ENCODE measurements around the gene PTPRU.
"Not testable (repeated sequence)": the region's sequence is repeated elsewhere in the genome, so short reads cannot be mapped to it uniquely, and the experiment has no call there.

PTPRU gene

GRCh38 chr1:29209173-29209572 lies 27.1 kb upstream of the PTPRU start:
- no peak for TF ChIP-seq CTCF (IDR thresholded peaks at IDR 0.05; ENCODE audit: extremely low read depth, missing control alignments)
- no peak for DNase-seq (ENCODE audit: low spot score)

GRCh38 chr1:29210278-29211085 lies 25.8 kb upstream of the PTPRU start:
- DNase-seq (ENCODE audit: low spot score): peak; percentile 65

GRCh38 chr1:29211086-29212030 lies 25.0 kb upstream of the PTPRU start:
- DNase-seq (ENCODE audit: low spot score): no peak

More at GRCh38 chr1:29210278-29211085, 25.8 kb upstream of the PTPRU start:
- no peak for TF ChIP-seq CTCF (IDR thresholded peaks at IDR 0.05; ENCODE audit: extremely low read depth, missing control alignments)

DNA sequence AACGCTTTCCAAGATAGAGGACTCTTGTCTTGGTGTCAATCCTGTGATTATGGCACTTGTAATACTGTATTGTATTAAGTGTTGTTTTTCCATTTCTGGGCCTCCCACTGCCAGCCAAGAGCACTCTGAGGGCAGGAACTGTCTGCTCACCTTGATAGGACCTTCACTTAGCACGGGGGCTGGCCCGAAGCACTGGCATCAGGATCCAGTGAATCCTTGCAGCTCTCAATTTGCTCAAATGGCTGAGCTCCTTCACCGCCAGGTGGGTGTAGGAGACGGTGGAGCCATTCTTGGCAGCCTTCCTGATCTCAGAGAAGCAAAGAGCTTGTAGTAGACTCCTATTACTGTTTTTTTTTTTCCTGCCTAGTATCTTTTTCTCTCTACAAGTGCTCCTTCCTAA lies 23.3 kb upstream of the PTPRU start:
- TF ChIP-seq CTCF (IDR thresholded peaks at IDR 0.05; ENCODE audit: extremely low read depth, missing control alignments): no peak
- no peak for DNase-seq (ENCODE audit: low spot score)

More at GRCh38 chr1:29211086-29212030, 25.0 kb upstream of the PTPRU start:
- TF ChIP-seq CTCF (IDR thresholded peaks at IDR 0.05; ENCODE audit: extremely low read depth, missing control alignments): no peak

GRCh38 chr1:29217633-29218032 lies 18.7 kb upstream of the PTPRU start:
- no peak for TF ChIP-seq CTCF (IDR thresholded peaks at IDR 0.05; ENCODE audit: extremely low read depth, missing control alignments)
- no peak for DNase-seq (ENCODE audit: low spot score)

DNA sequence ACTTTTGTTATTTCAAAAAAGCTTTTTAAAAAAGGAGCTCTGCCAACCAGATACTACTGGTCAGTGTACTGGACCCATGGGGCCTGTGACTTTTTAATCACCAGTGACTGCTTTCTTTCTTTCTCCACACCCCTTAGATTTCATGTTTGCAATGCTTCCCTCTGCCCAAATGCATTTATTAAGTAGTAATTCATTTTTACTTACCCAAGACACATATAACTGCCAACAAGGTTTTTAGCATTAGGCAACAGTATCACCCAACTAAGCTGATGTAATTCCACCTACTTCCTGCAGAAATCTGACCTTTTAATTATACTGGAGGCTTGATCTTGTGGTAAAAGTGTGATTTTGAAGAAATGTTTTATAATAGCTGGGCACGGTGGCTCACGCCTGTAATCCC lies 18.1 kb upstream of the PTPRU start:
- no peak for DNase-seq (ENCODE audit: low spot score)
- no peak for TF ChIP-seq CTCF (IDR thresholded peaks at IDR 0.05; ENCODE audit: extremely low read depth, missing control alignments)

DNA sequence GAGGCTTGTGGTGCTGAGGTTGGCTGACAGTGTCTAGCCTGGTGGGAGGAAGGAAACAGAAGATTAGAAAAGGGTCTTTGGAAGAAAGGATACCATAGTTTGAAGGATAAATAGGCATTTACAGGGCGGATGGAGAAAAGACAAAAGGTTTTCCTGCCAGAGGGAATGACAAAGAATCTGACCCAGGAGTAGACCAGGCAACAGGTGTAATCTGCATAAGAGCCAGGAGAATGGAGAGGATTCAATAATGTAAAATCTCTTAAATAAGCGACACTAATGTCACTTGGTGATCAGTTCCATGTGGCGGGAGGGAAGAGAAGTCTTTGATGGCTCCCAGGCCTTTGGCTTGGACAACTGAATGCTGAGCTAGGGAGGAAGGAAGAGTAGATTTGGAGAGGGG lies 15.0 kb upstream of the PTPRU start:
- DNase-seq (ENCODE audit: low spot score): no peak
- TF ChIP-seq CTCF (IDR thresholded peaks at IDR 0.05; ENCODE audit: extremely low read depth, missing control alignments): no peak

DNA sequence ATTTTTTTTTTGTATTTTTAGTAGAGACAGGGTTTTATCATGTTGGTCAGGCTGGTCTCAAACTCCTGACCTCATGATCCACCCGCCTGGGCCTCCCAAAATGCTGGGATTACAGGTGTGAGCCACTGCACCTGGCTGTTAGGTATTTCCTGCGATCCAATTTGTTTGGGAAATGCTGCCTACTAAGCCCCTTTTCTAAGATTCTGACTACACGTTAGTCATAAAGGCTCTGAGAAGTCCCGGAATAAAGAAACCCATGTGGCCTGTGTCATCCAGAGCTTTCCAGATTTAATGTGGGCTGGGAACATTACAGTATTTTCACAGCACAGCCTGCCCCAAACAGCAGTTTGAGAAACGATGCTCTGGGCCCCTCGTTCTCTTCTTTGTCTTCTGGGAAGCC lies 14.1 kb upstream of the PTPRU start:
- DNase-seq (ENCODE audit: low spot score): not testable (repeated sequence)
